Muscle of leg (tissue), 11 donors: ENCODE data around the gene KRTAP3-3. TPM values are rescaled to one million over a fixed set of nuclear protein-coding genes. Genes with fewer than 3 reads are reported as not detected.
A peak's percentile ranks its signal among the peaks of the same experiment; 100 is the strongest.

Experiments
- DNase-seq: peaks from one replicate; pipeline ENCODE4 v3.0.0; 2013
- H3K27ac ChIP-seq: one replicate; pipeline ENCODE4 v1.5.1; 2013; ENCODE audit warnings: mild to moderate bottlenecking, low read length, control low read depth
- H3K27me3 ChIP-seq: one replicate; pipeline ENCODE4 v1.6.1; 2013; ENCODE audit warnings: low read length; ENCODE audit not compliant: control insufficient read depth, insufficient read depth
- H3K36me3 ChIP-seq: one replicate; pipeline ENCODE4 v1.6.1; 2013; ENCODE audit warnings: low read length; ENCODE audit not compliant: control insufficient read depth, insufficient read depth
- H3K4me1 ChIP-seq: one replicate; pipeline ENCODE4 v1.6.1; 2013; ENCODE audit warnings: low read length; ENCODE audit not compliant: control insufficient read depth, insufficient read depth
- H3K4me3 ChIP-seq: one replicate; pipeline ENCODE4 v1.5.1; 2013; ENCODE audit warnings: low read length, control low read depth
- H3K9me3 ChIP-seq: replicated peaks from 2 replicates; pipeline ENCODE4 v1.6.1; 2013; ENCODE audit warnings: low read depth, low read length; ENCODE audit not compliant: control insufficient read depth
- WGBS: methylation state at CpG from one replicate; pipeline ENCODE4 v1.1.5; 2013; ENCODE audit warnings: missing lambda C conversion rate; ENCODE audit not compliant: insufficient coverage; 5-methylcytosine and 5-hydroxymethylcytosine counted together
- polyA plus RNA-seq, 8 donors: library from polyadenylated mRNA; unstranded; fragments of 120-200 nt; gene quantifications; one replicate each; pipeline versions ENCODE4 v1.2.1 to v1.2.3, GENCODE V29; 2013; ENCODE audit warnings: inconsistent platforms in 1 of 8, low replicate concordance in 1 of 8; ENCODE audit not compliant: insufficient read length in 8 of 8, insufficient read depth in 1 of 8
- total RNA-seq: library from RNA; stranded (reverse); fragments of 120-200 nt; gene quantifications from one replicate; pipeline ENCODE4 v1.2.4, GENCODE V29; 2013

Gene KRTAP3-3
- total and polyA plus RNA-seq, 9 donors: 0.40 TPM; not detected in 8

DNA sequence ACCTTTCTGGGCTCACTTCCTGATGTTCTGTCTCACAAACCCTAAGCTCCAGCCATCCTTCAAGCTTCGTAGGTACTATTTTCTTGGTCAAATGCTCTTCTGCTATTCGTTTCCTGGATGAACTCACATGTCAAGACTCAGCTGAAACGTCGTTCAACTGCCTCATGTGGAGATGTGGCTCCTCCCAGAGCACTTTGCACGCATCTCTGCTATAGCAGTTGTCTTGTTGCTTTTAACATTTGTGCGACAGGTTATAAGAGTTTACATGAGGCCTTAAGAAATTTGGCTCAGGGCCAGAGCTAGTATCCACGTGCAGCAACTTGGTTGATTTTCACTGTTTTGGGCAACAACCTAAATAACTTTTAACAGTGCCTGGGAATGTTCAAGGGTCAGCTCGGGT, 7.0 kb downstream of the KRTAP3-3 start:
- H3K4me3 ChIP-seq: no peak overlapping the region
- H3K9me3 ChIP-seq: no peaks in the 10 kb centered on the region
- H3K27ac ChIP-seq: no peak overlapping the region
- WGBS: 53% methylated on average over 3 of the region's 8 CpGs
- DNase-seq: peak; percentile 15
- H3K27me3 ChIP-seq: peaks cover 3% of the 10 kb centered on the region
- no peaks in the 10 kb centered on the region for H3K4me1 ChIP-seq
- no peaks in the 10 kb centered on the region for H3K36me3 ChIP-seq

- H3K4me1 ChIP-seq: peaks cover 14% of the 10 kb centered on the region
- H3K9me3 ChIP-seq: no peaks in the 10 kb centered on the region
- no CpG with 5 or more reads among the region's 3 CpGs for WGBS
- DNase-seq: no peak
- no peak within 1 kb of the TSS for H3K4me3 ChIP-seq
- peaks cover 3% of the 10 kb centered on the region for H3K27me3 ChIP-seq
- H3K27ac ChIP-seq: no peak within 1 kb of the TSS
- H3K36me3 ChIP-seq: no peaks in the 10 kb centered on the region
Observed at GRCh38 chr17:40984226-40984625, 9.7 kb downstream of the KRTAP3-3 start, which contains the start of gene KRT40. KRT40 (minus strand) TSS chr17:40984326; CDS start chr17:40984273, 53 bp downstream.

- 17% methylated on average over 3 of the region's 5 CpGs for WGBS
- H3K9me3 ChIP-seq: no peaks in the 10 kb centered on the region
- H3K27me3 ChIP-seq: peaks cover 4% of the 10 kb centered on the region
- peaks cover 19% of the 10 kb centered on the region for H3K4me1 ChIP-seq
- DNase-seq: no peak
- H3K36me3 ChIP-seq: no peaks in the 10 kb centered on the region
- H3K4me3 ChIP-seq: no peak overlapping the region
- peak overlapping the region; percentile 67 for H3K27ac ChIP-seq
Observed at GRCh38 chr17:40981115-40981514, 12.8 kb downstream of the KRTAP3-3 start.

GRCh38 chr17:40980596-40980995, 13.4 kb downstream of the KRTAP3-3 start:
- Histone ChIP-seq H3K9me3 (no peaks in the 10 kb centered on the region), H3K27ac (peak overlapping the region; percentile 67), H3K27me3 (peaks cover 6% of the 10 kb centered on the region), H3K4me3 (no peak overlapping the region), H3K36me3 (no peaks in the 10 kb centered on the region), H3K4me1 (peaks cover 19% of the 10 kb centered on the region)
- peak; percentile 94 for DNase-seq
- WGBS: 11% methylated on average over 7 of the region's 8 CpGs

GRCh38 chr17:40980117-40980516, 13.8 kb downstream of the KRTAP3-3 start:
- Histone ChIP-seq H3K4me1 (peaks cover 19% of the 10 kb centered on the region), H3K9me3 (no peaks in the 10 kb centered on the region), H3K36me3 (no peaks in the 10 kb centered on the region), H3K4me3 (no peak overlapping the region), H3K27ac (peak overlapping the region; percentile 48), H3K27me3 (peaks cover 6% of the 10 kb centered on the region)
- 47% methylated on average over 3 of the region's 3 CpGs for WGBS
- DNase-seq: no peak

- Histone ChIP-seq H3K27me3 (peaks cover 2% of the 10 kb centered on the region), H3K36me3 (no peaks in the 10 kb centered on the region), H3K27ac (no peak overlapping the region), H3K4me1 (peaks cover 19% of the 10 kb centered on the region), H3K9me3 (no peaks in the 10 kb centered on the region), H3K4me3 (no peak overlapping the region)
- WGBS: 55% methylated on average over 13 of the region's 13 CpGs
- DNase-seq: peak; percentile 15
Observed at GRCh38 chr17:40978575-40979151, 15.3 kb downstream of the KRTAP3-3 start.

- no peak for DNase-seq
- Histone ChIP-seq H3K4me1 (peaks cover 14% of the 10 kb centered on the region), H3K4me3 (no peak overlapping the region)
Observed at GRCh38 chr17:40975516-40975915, 18.4 kb downstream of the KRTAP3-3 start.

GRCh38 chr17:40974366-40974765, 19.6 kb downstream of the KRTAP3-3 start:
- Histone ChIP-seq H3K36me3 (no peaks in the 10 kb centered on the region), H3K4me1 (peaks cover 6% of the 10 kb centered on the region), H3K9me3 (no peaks in the 10 kb centered on the region), H3K4me3 (no peak overlapping the region), H3K27ac (no peak overlapping the region), H3K27me3 (peaks cover 2% of the 10 kb centered on the region)
- WGBS: 94% methylated on average over 2 of the region's 3 CpGs
- no peak for DNase-seq

More at GRCh38 chr17:40975516-40975915, 18.4 kb downstream of the KRTAP3-3 start:
- Histone ChIP-seq H3K27me3 (peaks cover 2% of the 10 kb centered on the region), H3K36me3 (no peaks in the 10 kb centered on the region), H3K27ac (no peak overlapping the region), H3K9me3 (no peaks in the 10 kb centered on the region)

GRCh38 chr17:40967582-40967981, 26.4 kb downstream of the KRTAP3-3 start:
- no peaks in the 10 kb centered on the region for H3K9me3 ChIP-seq
- no peaks in the 10 kb centered on the region for H3K4me1 ChIP-seq
- no peak for DNase-seq
- no peaks in the 10 kb centered on the region for H3K36me3 ChIP-seq
- WGBS: no CpG with 5 or more reads among the region's 1 CpG
- peaks cover 2% of the 10 kb centered on the region for H3K27me3 ChIP-seq
- H3K4me3 ChIP-seq: no peak overlapping the region
- no peak overlapping the region for H3K27ac ChIP-seq

GRCh38 chr17:40966848-40967247, 27.1 kb downstream of the KRTAP3-3 start, which contains the start of gene KRT39:
KRT39 (minus strand) TSS chr17:40966948; CDS start chr17:40966856, 92 bp downstream.
- Histone ChIP-seq H3K27me3 (peaks cover 4% of the 10 kb centered on the region), H3K4me3 (no peak within 1 kb of the TSS), H3K36me3 (no peaks in the 10 kb centered on the region), H3K4me1 (no peaks in the 10 kb centered on the region), H3K27ac (no peak within 1 kb of the TSS), H3K9me3 (no peaks in the 10 kb centered on the region)
- DNase-seq: no peak
- WGBS: no CpG with 5 or more reads among the region's 1 CpG

- DNase-seq: no peak
- Histone ChIP-seq H3K4me3 (no peak overlapping the region), H3K4me1 (no peaks in the 10 kb centered on the region), H3K9me3 (no peaks in the 10 kb centered on the region), H3K27me3 (peaks cover 4% of the 10 kb centered on the region), H3K36me3 (no peaks in the 10 kb centered on the region), H3K27ac (no peak overlapping the region)
- WGBS: no CpG with 5 or more reads among the region's 1 CpG
Observed at GRCh38 chr17:40963838-40964237, 30.1 kb downstream of the KRTAP3-3 start.
